Upper lobe of right lung (tissue), 1 donor: ENCODE results near the gene TMEM18. TPM values are rescaled to one million over a fixed set of nuclear protein-coding genes. Genes with fewer than 3 reads are reported as not detected.

Experiments used
- ATAC-seq: fragments of 200-7000 bp; cut with Tn5 transposase; one replicate; pipeline ENCODE4 v1.9.1; 2020; ENCODE audit warnings: mild to moderate bottlenecking, moderate library complexity
- DNase-seq: peaks from one replicate; pipeline ENCODE4 v3.0.0-alpha.2; 2020
- H3K27ac ChIP-seq: fragments of 200-600 bp; one replicate; pipeline ENCODE4 v1.8.0; 2022
- H3K27me3 ChIP-seq: fragments of 200-600 bp; one replicate; pipeline ENCODE4 v1.8.0; 2022; ENCODE audit warnings: mild to moderate bottlenecking
- H3K36me3 ChIP-seq: fragments of 200-600 bp; one replicate; pipeline ENCODE4 v1.8.0; 2022
- H3K4me1 ChIP-seq: fragments of 200-600 bp; one replicate; pipeline ENCODE4 v1.8.0; 2022
- H3K4me3 ChIP-seq: fragments of 200-600 bp; one replicate; pipeline ENCODE4 v1.8.0; 2022; ENCODE audit warnings: mild to moderate bottlenecking
- H3K9me3 ChIP-seq: fragments of 200-600 bp; one replicate; pipeline ENCODE4 v1.8.0; 2022
- CTCF ChIP-seq: fragments of 200-600 bp; IDR thresholded peaks from one replicate; pipeline ENCODE4 v1.8.0; 2022; ENCODE audit warnings: antibody characterized with exemption
- intact Hi-C: fragments of 100-400 bp; cut with DNase I; formaldehyde crosslinking; loops from one replicate; pipeline ENCODE4 v1.11.0; 2022
- total RNA-seq: library from RNA; stranded (reverse); fragmentation: NEBNext Ultra II Directional; extraction: Animal tissue kit (Norgen Biotek cat#: 25700); gene quantifications from one replicate; pipeline ENCODE4 v1.2.1, GENCODE V29; 2021
- donor health status: DM: no; HTN: yes; CAD: no; lungs with severe emphysema.

The TMEM18 gene
- total RNA-seq, 1 donor from 2014 or later = 21.3 TPM

GRCh38 chr2:620471-621302, 56.5 kb downstream of the TMEM18 start:
- TF ChIP-seq CTCF = no peak
- ATAC-seq = peak; percentile 21

GRCh38 chr2:620004-620403, 57.2 kb downstream of the TMEM18 start:
- no peaks in the 10 kb centered on the region for H3K36me3 ChIP-seq
- no peak overlapping the region for H3K27ac ChIP-seq
- DNase-seq = no peak
- intact Hi-C loops = no loop called here
- no peaks in the 10 kb centered on the region for H3K4me1 ChIP-seq
- no peak overlapping the region for H3K4me3 ChIP-seq
- ATAC-seq = no peak
- H3K27me3 ChIP-seq = no peaks in the 10 kb centered on the region
- no peaks in the 10 kb centered on the region for H3K9me3 ChIP-seq
- no peak for TF ChIP-seq CTCF

More at GRCh38 chr2:620471-621302, 56.5 kb downstream of the TMEM18 start:
- no peak for DNase-seq
- H3K27me3 ChIP-seq = no peaks in the 10 kb centered on the region
- no peak overlapping the region for H3K4me3 ChIP-seq
- no peaks in the 10 kb centered on the region for H3K36me3 ChIP-seq
- H3K4me1 ChIP-seq = no peaks in the 10 kb centered on the region
- intact Hi-C loops = no loop called here
- no peak overlapping the region for H3K27ac ChIP-seq
- no peaks in the 10 kb centered on the region for H3K9me3 ChIP-seq

- no peak overlapping the region for H3K27ac ChIP-seq
- DNase-seq = no peak
- intact Hi-C loops = no loop called here
These were observed 58.7 kb downstream of the TMEM18 start for GRCh38 chr2:618422-618990.

GRCh38 chr2:618005-618404, 59.2 kb downstream of the TMEM18 start:
- no peaks in the 10 kb centered on the region for H3K9me3 ChIP-seq
- no peak overlapping the region for H3K4me3 ChIP-seq
- no peak for TF ChIP-seq CTCF
- no peaks in the 10 kb centered on the region for H3K27me3 ChIP-seq
- no peaks in the 10 kb centered on the region for H3K4me1 ChIP-seq
- intact Hi-C loops = no loop called here
- DNase-seq (no peak), ATAC-seq (no peak)
- no peaks in the 10 kb centered on the region for H3K36me3 ChIP-seq
- H3K27ac ChIP-seq = no peak overlapping the region

More at GRCh38 chr2:618422-618990, 58.7 kb downstream of the TMEM18 start:
- no peak for TF ChIP-seq CTCF
- Histone ChIP-seq H3K4me1 (no peaks in the 10 kb centered on the region), H3K36me3 (no peaks in the 10 kb centered on the region), H3K9me3 (no peaks in the 10 kb centered on the region), H3K27me3 (no peaks in the 10 kb centered on the region), H3K4me3 (no peak overlapping the region)
- no peak for ATAC-seq
